Measurements from ENCODE around the gene CKM. TPM values are rescaled to one million over a fixed set of nuclear protein-coding genes. Genes with fewer than 3 reads are reported as not detected.

The CKM gene
- total RNA-seq, 4 donors from 2014 or later = 18,507 to 37,792 (median 27,366) TPM

DNA sequence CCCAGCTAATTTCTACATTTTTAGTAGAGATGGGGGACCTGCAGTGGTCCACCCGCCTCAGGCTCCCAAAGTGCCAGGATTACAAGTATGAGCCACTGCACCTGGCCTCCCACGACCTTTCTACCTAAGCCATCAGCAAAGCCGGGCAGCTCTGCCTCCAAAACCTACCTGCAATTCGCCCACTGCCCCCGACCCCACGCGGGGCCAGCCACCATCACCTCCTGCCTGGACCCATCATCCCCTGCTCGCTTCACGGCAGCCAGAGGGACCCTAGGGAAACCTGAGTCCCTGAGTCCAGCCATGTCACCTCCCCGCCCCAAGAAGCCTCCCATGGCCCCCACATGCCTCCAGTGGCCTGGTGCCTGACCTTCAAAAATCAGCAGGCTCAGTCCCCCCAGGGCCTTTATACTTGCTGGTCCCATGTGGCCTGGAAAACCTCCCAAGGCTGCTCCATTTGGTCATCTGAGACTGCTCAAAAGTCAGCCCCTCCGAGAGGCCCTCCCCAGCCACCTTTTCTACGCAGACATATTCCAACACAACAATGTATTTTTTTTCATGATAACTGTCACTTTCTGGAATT is 35.6 kb upstream of the CKM start:
- ATAC-seq (no peak), DNase-seq (no peak)
- Histone ChIP-seq H3K36me3 (peaks cover 0 to 24% of the 10 kb centered on the region in 2 donors), H3K27ac (no peak overlapping the region), H3K4me1 (no peaks in the 10 kb centered on the region), H3K4me3 (no peak overlapping the region), H3K9me3 (no peaks in the 10 kb centered on the region), H3K27me3 (no peaks in the 10 kb centered on the region)
- no peak for TF ChIP-seq POLR2A (IDR thresholded peaks at IDR 0.05)
- TF ChIP-seq, protein P1, sequence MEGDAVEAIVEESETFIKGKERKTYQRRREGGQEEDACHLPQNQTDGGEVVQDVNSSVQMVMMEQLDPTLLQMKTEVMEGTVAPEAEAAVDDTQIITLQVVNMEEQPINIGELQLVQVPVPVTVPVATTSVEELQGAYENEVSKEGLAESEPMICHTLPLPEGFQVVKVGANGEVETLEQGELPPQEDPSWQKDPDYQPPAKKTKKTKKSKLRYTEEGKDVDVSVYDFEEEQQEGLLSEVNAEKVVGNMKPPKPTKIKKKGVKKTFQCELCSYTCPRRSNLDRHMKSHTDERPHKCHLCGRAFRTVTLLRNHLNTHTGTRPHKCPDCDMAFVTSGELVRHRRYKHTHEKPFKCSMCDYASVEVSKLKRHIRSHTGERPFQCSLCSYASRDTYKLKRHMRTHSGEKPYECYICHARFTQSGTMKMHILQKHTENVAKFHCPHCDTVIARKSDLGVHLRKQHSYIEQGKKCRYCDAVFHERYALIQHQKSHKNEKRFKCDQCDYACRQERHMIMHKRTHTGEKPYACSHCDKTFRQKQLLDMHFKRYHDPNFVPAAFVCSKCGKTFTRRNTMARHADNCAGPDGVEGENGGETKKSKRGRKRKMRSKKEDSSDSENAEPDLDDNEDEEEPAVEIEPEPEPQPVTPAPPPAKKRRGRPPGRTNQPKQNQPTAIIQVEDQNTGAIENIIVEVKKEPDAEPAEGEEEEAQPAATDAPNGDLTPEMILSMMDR (IDR thresholded peaks at IDR 0.05 in 4 of 5, conservative IDR thresholded peaks at IDR 0.05 in 1 of 5) = no peak
- intact Hi-C loops (cut with DNase I; ENCODE audit: low total_unique reads) = no loop called here
- in situ Hi-C loops (cut with MboI; ENCODE audit: low sequenced_read_pairs in 4 of 4) = no loop called here

DNA sequence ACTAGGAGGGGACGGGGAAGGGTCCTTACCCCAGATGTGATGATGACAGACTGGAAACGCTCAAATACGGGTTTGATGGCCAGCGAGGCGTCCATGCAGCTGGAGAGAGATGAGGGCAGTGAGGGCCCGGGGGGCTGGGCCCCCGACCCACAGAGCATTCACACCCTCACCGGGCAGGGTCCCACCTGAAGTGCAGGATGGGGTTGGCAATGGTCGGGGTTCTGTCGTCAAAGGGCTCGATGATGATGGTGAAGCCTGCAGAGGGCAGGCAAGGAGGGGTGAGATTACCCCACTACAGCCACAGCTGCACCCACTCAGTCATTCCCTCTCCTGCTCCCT is 34.7 kb upstream of the CKM start:
- intact Hi-C loops (cut with DNase I; ENCODE audit: low total_unique reads) = no loop called here
- H3K9me3 ChIP-seq = no peaks in the 10 kb centered on the region
- DNase-seq (no peak), ATAC-seq (no peak)
- H3K4me1 ChIP-seq = no peaks in the 10 kb centered on the region
- H3K4me3 ChIP-seq = no peak overlapping the region
- no peaks in the 10 kb centered on the region for H3K27me3 ChIP-seq
- no peak overlapping the region for H3K27ac ChIP-seq
- in situ Hi-C loops (cut with MboI; ENCODE audit: low sequenced_read_pairs in 4 of 4) = no loop called here
- TF ChIP-seq, protein P1 (IDR thresholded peaks at IDR 0.05 in 4 of 5, conservative IDR thresholded peaks at IDR 0.05 in 1 of 5) = no peak
- TF ChIP-seq POLR2A (IDR thresholded peaks at IDR 0.05) = no peak
- peaks cover 0 to 31% of the 10 kb centered on the region in 2 donors for H3K36me3 ChIP-seq

DNA sequence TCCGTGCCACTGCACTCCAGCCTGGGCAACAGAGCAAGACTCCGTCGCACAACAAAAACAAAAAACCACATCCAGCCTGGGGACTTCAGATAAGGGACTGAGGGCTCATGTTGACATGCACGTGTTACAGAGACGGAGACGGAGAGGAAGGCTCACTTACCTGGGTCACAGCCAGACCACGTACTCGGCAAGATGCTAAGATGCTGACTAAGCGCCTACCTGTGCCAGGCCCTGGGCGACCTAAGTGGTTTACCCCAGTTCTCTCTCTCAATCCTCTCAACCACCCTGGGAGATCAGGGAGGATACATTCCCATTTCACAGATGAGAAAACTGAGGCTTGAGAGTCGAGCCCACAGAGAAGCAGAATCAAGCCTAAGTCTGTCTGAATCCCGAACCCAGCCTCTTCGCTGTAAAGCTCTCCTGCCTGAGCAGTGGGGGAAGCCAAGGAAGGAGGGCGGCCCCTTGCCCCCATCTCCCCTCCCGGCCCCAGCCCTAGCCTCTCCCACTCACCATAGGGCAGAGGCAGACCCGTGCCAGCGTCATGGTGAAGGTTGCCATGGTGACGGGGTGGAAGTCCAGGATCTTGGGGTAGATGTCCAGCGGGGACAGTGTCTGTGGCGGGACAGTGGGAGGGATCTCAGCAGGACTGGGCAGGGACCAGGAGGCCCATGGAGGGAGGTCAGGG is 34.2 kb upstream of the CKM start:
- Histone ChIP-seq H3K27ac (no peak overlapping the region), H3K4me3 (no peak overlapping the region), H3K36me3 (peaks cover 0 to 31% of the 10 kb centered on the region in 2 donors), H3K27me3 (no peaks in the 10 kb centered on the region), H3K4me1 (no peaks in the 10 kb centered on the region), H3K9me3 (no peaks in the 10 kb centered on the region)
- no peak for ATAC-seq
- in situ Hi-C loops (cut with MboI; ENCODE audit: low sequenced_read_pairs in 4 of 4) (no loop called here), intact Hi-C loops (cut with DNase I; ENCODE audit: low total_unique reads) (no loop called here)
- no peak for TF ChIP-seq POLR2A (IDR thresholded peaks at IDR 0.05)
- TF ChIP-seq, protein P1 (IDR thresholded peaks at IDR 0.05 in 4 of 5, conservative IDR thresholded peaks at IDR 0.05 in 1 of 5) = no peak
- no peak for DNase-seq

DNA sequence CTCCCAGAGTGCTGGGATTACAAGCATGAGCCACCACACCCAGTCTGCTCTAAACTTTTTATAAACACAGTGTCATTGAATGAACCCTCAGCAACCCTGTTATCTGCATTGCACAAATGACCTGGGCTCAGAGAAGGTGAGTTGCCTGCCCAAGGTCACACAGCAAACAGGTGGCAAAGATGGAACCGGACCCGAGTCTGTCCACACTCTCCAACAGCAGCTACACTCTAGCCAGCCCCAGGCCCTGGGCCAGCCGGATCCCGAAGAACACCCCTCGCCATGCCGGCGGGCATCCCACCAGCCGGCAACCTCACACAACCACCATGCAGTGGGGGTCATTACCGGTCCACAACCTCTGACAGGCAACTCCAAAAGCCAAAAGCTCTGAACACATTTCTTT is 33.2 kb upstream of the CKM start:
- Histone ChIP-seq H3K4me3 (no peak overlapping the region), H3K36me3 (peaks cover 0 to 26% of the 10 kb centered on the region in 2 donors), H3K4me1 (no peaks in the 10 kb centered on the region), H3K27me3 (no peaks in the 10 kb centered on the region), H3K9me3 (no peaks in the 10 kb centered on the region), H3K27ac (no peak overlapping the region)
- TF ChIP-seq, protein P1 (IDR thresholded peaks at IDR 0.05 in 4 of 5, conservative IDR thresholded peaks at IDR 0.05 in 1 of 5) = no peak
- no peak for TF ChIP-seq POLR2A (IDR thresholded peaks at IDR 0.05)
- intact Hi-C loops (cut with DNase I; ENCODE audit: low total_unique reads) = no loop called here
- no peak for DNase-seq
- no peak for ATAC-seq
- in situ Hi-C loops (cut with MboI; ENCODE audit: low sequenced_read_pairs in 4 of 4) = no loop called here
